Loucy (cell line): ENCODE measurements around the gene MED20.

Experiments used
- H2AFZ ChIP-seq: fragments of 200-600 bp; sonication (generic); 2 replicates; pipeline ENCODE4 v1.6.0; 2016; ENCODE audit warnings: antibody characterized with exemption, mild to moderate bottlenecking, low read length, moderate library complexity
- H3F3A ChIP-seq: fragments of 200-600 bp; 2 replicates; pipeline ENCODE4 v1.6.0; 2016; ENCODE audit warnings: antibody characterized with exemption, low read depth, mild to moderate bottlenecking
- H3K27me3 ChIP-seq: fragments of 200-600 bp; sonication (generic); 2 replicates; pipeline ENCODE4 v1.6.1; 2014; ENCODE audit warnings: low read length, mild to moderate bottlenecking; ENCODE audit not compliant: insufficient read depth, poor library complexity, severe bottlenecking
- H3K36me3 ChIP-seq: fragments of 200-600 bp; sonication (generic); 2 replicates; pipeline ENCODE4 v1.6.1; 2016; ENCODE audit warnings: low read length; ENCODE audit not compliant: insufficient read depth
- H3K4me1 ChIP-seq: fragments of 200-600 bp; sonication (generic); 2 replicates; pipeline ENCODE4 v1.5.1; 2014; ENCODE audit warnings: low read length, mild to moderate bottlenecking; ENCODE audit not compliant: insufficient read depth, poor library complexity, severe bottlenecking
- H3K4me2 ChIP-seq: fragments of 200-600 bp; sonication (generic); 2 replicates; pipeline ENCODE4 v1.6.0; 2014; ENCODE audit warnings: antibody characterized with exemption, low read length, low read depth, mild to moderate bottlenecking; ENCODE audit not compliant: poor library complexity, severe bottlenecking
- H3K4me3 ChIP-seq: fragments of 200-600 bp; sonication (generic); 2 replicates; pipeline ENCODE4 v1.5.1; 2014; ENCODE audit warnings: low read length, mild to moderate bottlenecking, mixed read lengths; ENCODE audit not compliant: poor library complexity, severe bottlenecking
- H3K79me2 ChIP-seq: fragments of 200-600 bp; sonication (generic); 2 replicates; pipeline ENCODE4 v1.6.1; 2014; ENCODE audit warnings: low read length; ENCODE audit not compliant: insufficient read depth
- H3K9ac ChIP-seq: fragments of 200-600 bp; sonication (generic); 2 replicates; pipeline ENCODE4 v1.6.0; 2014; ENCODE audit warnings: mild to moderate bottlenecking, low read depth, low read length, moderate library complexity; ENCODE audit not compliant: poor library complexity, severe bottlenecking
- H3K9me2 ChIP-seq: fragments of 200-600 bp; sonication (generic); replicated peaks from 2 replicates; pipeline ENCODE4 v1.6.1; 2016; ENCODE audit warnings: low read depth, low read length, mixed read lengths
- H3K9me3 ChIP-seq: fragments of 200-600 bp; sonication (generic); 2 replicates; pipeline ENCODE4 v1.6.1; 2014; ENCODE audit warnings: mild to moderate bottlenecking, antibody characterized with exemption, low read length, low read depth; ENCODE audit not compliant: insufficient read depth
- H4K20me1 ChIP-seq: fragments of 200-600 bp; sonication (generic); 2 replicates; pipeline ENCODE4 v1.6.0; 2014; ENCODE audit warnings: antibody characterized with exemption, low read length, mild to moderate bottlenecking; ENCODE audit not compliant: insufficient read depth, poor library complexity, severe bottlenecking
- EZH2phosphoT487 ChIP-seq: fragments of 200-600 bp; IDR thresholded peaks from 2 replicates; pipeline ENCODE4 v1.6.1; 2018; ENCODE audit warnings: antibody characterized with exemption, mild to moderate bottlenecking, moderate library complexity, borderline replicate concordance
- TF ChIP-seq, protein P1 (sequence below): fragments of 200-600 bp; sonication (generic); conservative IDR thresholded peaks from 2 replicates; pipeline ENCODE4 v1.5.1; 2014; ENCODE audit warnings: mild to moderate bottlenecking, antibody characterized with exemption, low read length

Gene MED20

DNA sequence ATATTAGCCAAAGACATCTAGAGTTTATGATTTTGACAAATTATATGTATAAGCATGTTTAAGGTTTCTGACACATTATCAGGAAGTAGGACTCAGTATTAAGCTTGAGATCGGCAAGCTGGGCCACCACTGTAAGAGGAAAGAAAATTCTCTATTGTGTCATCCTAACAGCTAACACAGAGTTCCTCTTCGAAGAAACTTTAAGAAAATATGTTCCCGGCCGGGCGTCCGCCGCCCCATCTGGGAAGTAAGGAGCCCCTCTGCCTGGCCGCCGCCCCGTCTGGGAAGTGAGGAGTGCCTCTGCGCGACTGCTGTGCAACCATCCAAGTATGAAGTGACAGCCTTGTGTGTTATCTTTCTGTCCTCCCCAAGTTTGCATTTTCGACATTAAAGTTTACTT, 48.8 kb downstream of the MED20 start:
- Histone ChIP-seq H3K79me2 (peaks cover 6% of the 10 kb centered on the region; the same call in 1 of the 2 replicates), H2AFZ (no peak overlapping the region), H3K4me2 (no peak overlapping the region), H4K20me1 (no peaks in the 10 kb centered on the region), H3K4me3 (no peak overlapping the region), H3K9me2 (no peaks in the 10 kb centered on the region), H3F3A (no peaks in the 10 kb centered on the region), H3K4me1 (no peaks in the 10 kb centered on the region), H3K9me3 (no peaks in the 10 kb centered on the region), H3K27me3 (no peaks in the 10 kb centered on the region), H3K36me3 (peaks cover 12% of the 10 kb centered on the region; the same call in 1 of the 2 replicates), H3K9ac (no peak overlapping the region)
- TF ChIP-seq, protein P1, sequence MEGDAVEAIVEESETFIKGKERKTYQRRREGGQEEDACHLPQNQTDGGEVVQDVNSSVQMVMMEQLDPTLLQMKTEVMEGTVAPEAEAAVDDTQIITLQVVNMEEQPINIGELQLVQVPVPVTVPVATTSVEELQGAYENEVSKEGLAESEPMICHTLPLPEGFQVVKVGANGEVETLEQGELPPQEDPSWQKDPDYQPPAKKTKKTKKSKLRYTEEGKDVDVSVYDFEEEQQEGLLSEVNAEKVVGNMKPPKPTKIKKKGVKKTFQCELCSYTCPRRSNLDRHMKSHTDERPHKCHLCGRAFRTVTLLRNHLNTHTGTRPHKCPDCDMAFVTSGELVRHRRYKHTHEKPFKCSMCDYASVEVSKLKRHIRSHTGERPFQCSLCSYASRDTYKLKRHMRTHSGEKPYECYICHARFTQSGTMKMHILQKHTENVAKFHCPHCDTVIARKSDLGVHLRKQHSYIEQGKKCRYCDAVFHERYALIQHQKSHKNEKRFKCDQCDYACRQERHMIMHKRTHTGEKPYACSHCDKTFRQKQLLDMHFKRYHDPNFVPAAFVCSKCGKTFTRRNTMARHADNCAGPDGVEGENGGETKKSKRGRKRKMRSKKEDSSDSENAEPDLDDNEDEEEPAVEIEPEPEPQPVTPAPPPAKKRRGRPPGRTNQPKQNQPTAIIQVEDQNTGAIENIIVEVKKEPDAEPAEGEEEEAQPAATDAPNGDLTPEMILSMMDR, result no peak
- no peak for TF ChIP-seq EZH2phosphoT487

DNA sequence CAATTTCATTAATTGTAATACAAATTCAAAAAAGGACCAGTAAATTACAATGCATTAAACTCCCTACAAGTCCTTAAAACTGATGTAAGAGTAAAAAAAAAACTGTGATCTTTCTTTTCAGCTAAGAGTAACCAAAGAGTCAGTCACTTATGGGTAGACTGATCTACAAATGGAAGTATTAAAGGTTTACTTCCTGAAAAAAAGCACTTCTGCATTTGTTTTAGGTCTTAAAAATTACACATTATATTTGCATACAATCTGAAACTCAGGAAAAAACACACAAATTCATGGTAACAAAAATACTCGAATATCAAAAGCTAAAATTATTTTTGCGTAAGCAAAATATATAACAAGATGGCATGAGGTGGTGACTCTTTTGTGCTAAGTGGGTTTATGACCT, 49.2 kb downstream of the MED20 start:
- H3K9me2 ChIP-seq, result no peaks in the 10 kb centered on the region
- H3K79me2 ChIP-seq, result peaks cover 6% of the 10 kb centered on the region; the same call in 1 of the 2 replicates
- H3K4me1 ChIP-seq, result no peaks in the 10 kb centered on the region
- no peak overlapping the region for H2AFZ ChIP-seq
- H3K27me3 ChIP-seq, result no peaks in the 10 kb centered on the region
- H3K9me3 ChIP-seq, result no peaks in the 10 kb centered on the region
- H4K20me1 ChIP-seq, result no peaks in the 10 kb centered on the region
- TF ChIP-seq, protein P1, result no peak
- TF ChIP-seq EZH2phosphoT487, result no peak
- H3F3A ChIP-seq, result no peaks in the 10 kb centered on the region
- H3K9ac ChIP-seq, result no peak overlapping the region
- H3K4me3 ChIP-seq, result no peak overlapping the region
- H3K4me2 ChIP-seq, result no peak overlapping the region
- peaks cover 12% of the 10 kb centered on the region; the same call in 1 of the 2 replicates for H3K36me3 ChIP-seq

DNA sequence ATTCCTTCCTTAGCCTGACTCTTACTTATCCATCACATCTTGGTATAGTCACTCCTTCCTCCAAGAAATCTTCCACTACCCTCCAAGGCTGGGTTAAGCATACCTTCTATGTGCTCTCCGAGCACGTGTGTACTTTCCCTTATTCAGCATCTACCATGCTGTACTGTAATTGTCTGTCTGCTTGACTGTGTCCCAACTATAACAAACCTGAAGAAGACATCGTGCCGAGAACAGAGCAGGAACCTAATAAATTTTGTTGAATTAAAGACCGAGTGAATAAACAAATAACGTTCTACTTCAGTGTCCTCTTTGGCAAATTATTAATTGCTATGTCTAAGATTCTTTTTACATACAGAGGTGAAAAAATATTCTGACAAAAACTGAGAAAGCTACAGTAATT, 61.6 kb downstream of the MED20 start:
- H3K27me3 ChIP-seq, result no peaks in the 10 kb centered on the region
- no peak overlapping the region for H3K4me3 ChIP-seq
- no peaks in the 10 kb centered on the region for H3K9me2 ChIP-seq
- no peaks in the 10 kb centered on the region for H3K4me1 ChIP-seq
- no peaks in the 10 kb centered on the region for H4K20me1 ChIP-seq
- no peak for TF ChIP-seq EZH2phosphoT487
- TF ChIP-seq, protein P1, result no peak
- H3K79me2 ChIP-seq, result 0 out of 2 replicates have a peak, but pooled peaks cover 3% of the 10 kb centered on the region
- H2AFZ ChIP-seq, result no peak overlapping the region
- H3K9me3 ChIP-seq, result no peaks in the 10 kb centered on the region
- H3K9ac ChIP-seq, result no peak overlapping the region
- no peak overlapping the region for H3K4me2 ChIP-seq
- no peaks in the 10 kb centered on the region; the same call in 1 of the 2 replicates for H3K36me3 ChIP-seq
- no peaks in the 10 kb centered on the region for H3F3A ChIP-seq
